Measurements from ENCODE around the gene DHX15.

- TF ChIP-seq CTCF (IDR thresholded peaks at IDR 0.05) (no peak), PREB (CRISPR knock-in tag; IDR thresholded peaks at IDR 0.05; ENCODE audit: borderline replicate concordance) (no peak), NFE2L1 (CRISPR knock-in tag; IDR thresholded peaks at IDR 0.05) (no peak), ZNF121 (CRISPR knock-in tag; IDR thresholded peaks at IDR 0.05) (no peak), SP1 (CRISPR knock-in tag; conservative IDR thresholded peaks at IDR 0.05) (no peak), TCF7 (CRISPR knock-in tag; IDR thresholded peaks at IDR 0.05; ENCODE audit: low read depth) (no peak)
Observed at GRCh38 chr4:24564488-24564887, 19.9 kb downstream of the DHX15 start.
